GM18861 (cell line): ENCODE data around the gene CLIC1.

ENCODE experiments used
- ATAC-seq: cut with Tn5 transposase; IDR thresholded peaks from one replicate; pipeline ENCODE4 v1.9.1; 2021; ENCODE audit not compliant: unreplicated experiment

The CLIC1 gene

DNA sequence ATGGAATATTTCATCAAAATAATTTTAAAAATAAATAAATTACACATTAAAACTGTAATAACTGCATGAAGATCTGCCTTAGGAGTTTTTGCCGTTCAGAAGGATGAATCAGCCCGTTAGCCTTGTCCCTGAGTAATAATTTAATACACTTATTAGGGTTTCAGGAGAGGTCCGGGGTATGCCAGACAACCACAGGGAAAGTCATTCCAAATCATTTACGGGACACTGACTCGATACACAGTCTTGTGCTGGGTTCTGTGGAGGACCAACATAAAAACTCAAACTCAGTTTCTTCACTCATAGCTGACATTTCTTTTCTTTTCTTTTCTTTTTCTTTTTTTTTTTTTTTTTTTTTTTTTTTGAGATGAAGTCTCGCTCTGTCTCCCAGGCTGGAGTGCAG is 30.4 kb downstream of the CLIC1 start:
- ATAC-seq = no peak

DNA sequence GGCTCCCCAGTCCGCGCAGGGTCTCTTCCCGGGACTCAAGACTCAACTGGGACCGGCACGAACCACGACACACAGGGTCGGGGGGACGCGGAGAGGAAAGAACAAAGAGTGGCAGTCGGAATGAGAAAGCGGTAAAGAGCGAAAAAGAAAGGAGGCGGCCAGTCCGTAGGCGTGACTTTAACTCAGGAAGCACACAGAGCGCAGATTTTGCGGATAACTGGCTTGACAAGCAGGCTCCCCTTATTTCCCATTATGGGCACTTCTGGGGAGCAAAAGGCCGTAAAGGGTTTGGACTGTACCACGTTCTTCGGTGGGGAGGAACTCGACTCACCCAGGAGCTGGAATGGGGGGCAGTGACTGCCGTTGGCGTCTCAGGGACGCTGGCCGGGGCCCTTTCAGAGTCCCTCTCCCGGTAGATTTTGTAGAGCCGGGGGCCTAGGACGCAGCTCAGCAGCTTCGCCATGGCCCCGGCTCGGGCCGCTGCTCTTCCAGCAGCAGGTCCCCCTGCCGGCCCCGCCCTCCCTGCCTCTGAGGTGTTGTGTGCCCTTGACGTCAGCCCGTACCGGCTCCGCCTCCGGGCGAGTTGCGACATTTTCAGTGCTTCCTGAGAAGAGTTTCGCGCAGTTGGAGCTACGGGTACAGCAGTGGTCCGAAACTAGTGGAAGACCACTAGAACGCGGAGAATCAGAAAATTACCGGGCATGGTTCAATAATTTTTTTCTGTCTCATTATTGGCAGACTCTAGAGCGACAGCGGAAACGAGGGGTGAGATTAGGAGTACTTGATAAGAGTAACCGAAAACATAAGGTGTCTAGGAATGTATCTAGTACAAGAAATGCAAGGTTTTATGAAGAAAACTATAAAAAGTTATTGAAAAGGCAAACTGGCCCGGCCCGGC is 33.3 kb downstream of the CLIC1 start, which contains the start of gene ABHD16A:
Gene ABHD16A, minus strand, starts transcription at position 506 of the 898 bp plus-strand sequence. Its CDS starts 43 bp downstream, at position 463.
- ATAC-seq = peak; percentile 84

DNA sequence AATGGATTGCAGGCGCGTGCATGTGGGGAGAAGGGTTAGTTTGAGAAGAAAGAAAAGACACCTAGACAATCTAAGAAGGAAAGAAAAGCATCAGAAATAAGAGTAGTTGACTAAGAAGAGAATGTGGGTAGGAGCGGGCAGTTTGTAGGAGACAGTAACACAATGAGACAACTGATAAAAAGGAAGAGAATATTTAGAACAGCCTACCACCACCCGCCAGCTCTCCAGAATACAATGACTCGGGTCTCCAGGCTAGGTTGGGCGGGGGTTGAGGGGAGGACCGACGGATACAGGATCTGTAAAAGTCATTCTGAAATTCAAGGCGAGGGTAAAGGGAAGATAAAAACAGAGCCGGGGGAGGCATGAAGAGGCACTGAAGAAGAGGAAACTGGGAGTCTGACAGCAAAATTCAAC is 33.9 kb downstream of the CLIC1 start:
- no peak for ATAC-seq

DNA sequence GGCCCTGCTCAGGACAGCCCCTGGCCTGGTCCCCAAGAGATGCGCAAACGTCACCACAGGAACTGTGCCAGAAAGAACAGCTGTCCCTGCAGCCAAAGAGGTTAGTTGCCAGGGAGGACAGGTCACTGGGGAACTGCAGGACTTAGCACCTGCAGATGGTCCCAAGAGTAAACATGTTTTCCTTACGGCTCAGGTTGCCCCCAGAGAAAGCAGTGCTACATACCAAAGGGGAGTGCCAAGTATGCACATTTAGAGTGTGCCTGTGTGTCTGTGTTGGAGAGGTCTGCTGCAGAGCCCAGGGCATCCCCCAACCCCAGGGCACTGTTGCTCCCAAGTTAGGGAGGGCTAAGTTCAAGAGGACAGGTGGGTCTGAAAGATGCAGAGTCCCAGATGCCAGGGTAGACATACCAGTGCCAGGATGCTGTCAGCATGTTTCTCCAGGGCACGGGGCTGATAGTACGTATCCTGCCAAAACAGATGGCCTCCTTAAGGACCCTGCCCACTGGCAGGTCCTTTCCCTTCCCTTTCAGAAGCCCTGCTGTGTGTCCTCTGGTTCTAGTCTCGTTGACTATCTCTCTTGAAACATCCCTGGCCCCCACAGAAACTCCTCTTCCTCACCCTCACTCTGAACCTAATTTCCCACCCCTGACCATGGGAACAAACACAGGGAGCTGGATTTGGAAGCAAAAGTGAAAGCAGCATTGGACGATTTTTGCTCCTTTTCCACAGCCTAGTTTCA is 34.5 kb downstream of the CLIC1 start:
- no peak for ATAC-seq

DNA sequence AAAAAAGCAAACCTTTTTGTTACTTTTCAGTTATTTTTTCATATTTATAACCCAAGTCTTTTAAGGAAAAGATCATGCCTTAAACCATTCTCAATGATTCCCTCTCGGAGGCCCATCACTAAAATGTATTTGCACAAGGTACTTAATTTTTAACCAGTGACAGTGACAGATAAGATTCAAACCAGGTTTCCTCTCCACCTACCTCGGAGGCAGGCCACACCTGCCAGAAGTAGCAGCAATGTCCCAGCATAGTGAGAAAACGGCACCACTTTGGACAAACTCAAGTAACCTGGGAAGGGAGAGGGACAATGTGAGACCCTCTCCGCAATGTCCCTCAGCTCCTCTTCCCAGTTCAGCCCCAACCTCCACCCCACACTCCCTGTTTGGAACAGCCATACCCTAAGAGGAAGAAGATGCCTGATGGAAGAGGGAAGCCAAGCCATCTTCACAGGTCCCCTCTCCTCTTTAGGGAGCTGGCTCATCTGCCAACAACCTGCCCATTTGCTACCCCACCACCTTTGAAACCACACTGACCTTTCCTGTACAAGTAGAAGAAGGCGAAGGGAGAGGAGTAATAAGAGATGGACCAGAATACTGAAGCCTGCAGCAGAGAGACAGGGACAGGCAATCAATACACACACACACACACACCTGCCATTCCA is 35.5 kb downstream of the CLIC1 start:
- no peak for ATAC-seq

DNA sequence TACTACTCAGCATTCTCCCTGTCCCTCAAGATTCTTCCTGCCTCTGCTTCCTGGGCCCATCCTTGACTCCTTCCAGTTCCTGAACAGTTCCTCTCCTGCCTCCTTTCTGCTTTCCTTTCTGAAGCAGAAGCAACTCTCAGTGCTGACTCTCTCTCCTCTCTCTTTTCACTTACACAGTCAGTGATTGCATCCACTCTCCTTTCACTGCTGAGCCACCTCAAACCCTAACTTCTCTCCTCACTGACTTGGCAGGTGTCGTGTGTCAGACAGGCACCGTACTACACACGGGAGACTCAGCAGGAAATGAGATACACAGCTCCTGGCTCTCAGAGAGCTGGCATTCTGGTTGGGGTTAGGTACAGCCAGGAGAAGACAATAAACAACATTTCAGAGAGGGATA is 38.8 kb downstream of the CLIC1 start:
- no peak for ATAC-seq

DNA sequence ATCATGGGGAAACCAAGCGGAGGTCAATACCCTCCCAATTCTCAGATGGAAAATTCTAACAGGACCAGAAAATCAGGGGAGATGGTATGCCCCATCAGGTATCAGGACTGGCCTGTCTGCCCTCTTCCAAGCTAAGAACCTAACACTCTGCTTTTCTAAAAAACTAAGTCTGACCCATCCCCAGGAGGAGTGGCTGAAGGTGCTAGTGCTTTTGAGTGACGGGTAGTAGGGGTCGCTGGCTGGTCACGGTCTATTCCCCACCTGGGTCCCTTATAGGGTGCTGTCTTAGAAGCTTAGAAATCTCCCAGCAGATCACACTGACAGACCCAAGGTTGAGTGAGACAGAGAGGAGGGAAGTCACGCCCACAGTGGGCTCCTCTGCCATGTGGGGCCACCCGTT is 42.8 kb downstream of the CLIC1 start:
- no peak for ATAC-seq

DNA sequence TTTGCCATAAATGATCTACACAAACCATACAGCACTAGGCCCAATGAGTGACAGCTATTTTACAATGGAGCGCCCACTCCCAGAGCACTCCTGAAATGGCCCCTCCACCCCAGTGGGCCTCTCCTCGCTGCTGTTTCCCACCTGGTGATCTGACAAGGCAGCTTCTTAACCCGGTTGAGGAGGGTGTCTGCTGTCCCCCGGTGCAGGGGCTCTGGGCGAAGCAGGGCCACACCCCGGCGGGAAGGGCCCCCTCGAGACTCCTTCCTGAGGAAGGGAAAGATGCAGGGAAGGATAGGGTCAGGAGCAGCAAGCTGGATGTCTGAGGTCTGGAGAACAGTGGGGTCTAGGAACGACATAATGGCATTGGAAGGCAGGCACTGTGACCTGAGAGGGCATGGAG is 43.4 kb downstream of the CLIC1 start:
- no peak for ATAC-seq

DNA sequence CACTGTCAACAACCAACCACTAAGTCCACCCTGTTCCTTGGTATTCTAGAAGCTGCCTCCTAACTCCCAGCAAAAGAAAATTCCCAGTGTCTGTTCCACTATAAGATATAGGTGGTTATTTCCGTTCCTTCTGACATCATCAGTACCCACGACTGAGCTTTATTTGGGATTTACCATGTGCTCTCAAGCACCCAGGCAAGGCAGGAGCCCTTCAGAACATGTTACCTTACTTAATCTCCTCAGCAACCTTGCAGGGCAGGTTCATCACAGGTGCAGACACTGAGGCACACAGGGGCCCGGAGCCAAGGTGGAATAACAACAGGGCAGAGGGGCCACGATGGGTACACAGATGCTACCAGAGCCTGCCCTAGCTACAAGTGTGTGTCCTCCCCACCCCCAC is 44.0 kb downstream of the CLIC1 start:
- ATAC-seq = no peak

DNA sequence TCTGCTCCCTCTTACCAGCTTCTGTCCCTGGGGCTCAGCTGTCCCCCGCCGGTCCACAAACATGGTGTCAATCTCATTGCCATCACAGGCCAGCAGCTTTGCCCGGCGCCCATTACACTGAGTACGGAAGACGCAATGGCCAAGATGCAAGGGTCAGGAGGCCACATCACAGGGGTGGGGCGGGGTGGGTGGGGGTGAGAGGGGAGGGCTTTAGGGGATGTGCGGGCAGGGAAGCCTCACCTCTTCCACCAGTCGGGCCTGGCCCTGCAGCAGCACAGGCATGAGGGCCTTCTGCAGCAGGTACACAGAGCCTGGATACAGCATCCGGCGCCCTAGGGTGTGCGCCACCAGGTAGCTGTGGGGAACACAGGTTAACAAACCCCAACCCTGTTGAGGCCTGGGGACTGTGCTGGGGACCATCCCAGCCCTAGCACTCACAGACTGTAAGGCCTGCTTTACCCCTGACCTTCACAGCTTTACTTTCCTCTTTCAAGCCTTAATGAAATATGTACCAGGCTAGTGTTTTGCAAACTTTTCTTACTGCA is 44.7 kb downstream of the CLIC1 start:
- ATAC-seq = no peak

DNA sequence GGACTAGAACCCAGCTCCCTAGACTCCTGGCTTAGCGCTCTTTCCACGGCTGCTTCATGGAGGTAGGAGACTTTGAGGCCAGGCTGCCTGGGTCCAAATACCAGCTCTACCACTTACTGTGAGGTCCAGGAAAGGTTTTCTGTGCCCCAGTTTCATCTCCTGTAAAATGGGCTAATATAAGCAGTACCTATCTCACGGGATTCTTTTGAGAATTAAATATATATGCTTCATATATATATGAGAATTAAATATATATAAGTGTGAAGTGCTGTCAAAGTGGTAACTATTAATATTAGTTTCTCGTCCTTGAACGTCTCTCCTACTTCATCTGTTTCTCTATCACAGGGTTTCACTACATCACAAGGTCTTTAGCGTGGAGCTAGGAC is 45.3 kb downstream of the CLIC1 start:
- no peak for ATAC-seq

DNA sequence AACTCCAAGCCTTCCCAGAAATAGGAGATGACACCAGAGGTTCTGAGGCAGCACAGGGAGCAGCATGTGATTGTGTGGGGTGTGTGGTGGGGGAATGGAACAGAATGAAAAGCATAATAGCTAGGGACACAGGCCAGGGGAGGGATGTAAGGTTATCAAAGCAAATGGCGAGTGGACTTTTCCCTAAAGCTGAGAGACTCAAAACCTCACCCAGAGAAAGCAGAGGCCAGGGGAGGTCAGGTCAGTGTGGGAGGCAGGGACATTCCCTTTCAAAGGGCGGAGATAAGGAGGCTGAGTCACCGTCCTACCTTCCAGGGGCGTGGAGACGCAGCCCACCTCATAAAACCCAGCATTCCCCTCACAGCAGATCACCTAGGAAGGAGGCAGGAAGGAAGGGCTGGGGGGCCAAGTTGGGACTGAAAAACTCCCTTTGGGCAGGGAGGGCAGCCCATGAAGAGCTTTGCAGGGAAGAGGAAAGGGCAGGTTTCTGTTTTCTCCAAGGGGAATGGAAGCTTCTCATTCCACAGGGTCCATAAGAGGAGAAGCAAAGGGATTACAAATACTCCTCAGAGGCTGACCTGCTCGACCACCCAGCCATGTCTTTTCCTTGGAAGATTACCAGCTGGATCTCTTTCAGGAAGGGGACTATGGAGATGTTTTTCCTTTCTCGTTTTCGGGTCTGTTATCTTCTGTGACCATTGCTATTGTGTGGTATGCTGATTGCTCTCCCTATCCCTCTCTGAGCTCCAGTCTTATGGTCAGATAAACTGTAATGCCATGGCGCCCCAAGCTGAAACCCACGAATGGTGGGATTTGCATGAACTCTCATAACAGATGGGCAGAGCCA is 45.9 kb downstream of the CLIC1 start:
- ATAC-seq = no peak

DNA sequence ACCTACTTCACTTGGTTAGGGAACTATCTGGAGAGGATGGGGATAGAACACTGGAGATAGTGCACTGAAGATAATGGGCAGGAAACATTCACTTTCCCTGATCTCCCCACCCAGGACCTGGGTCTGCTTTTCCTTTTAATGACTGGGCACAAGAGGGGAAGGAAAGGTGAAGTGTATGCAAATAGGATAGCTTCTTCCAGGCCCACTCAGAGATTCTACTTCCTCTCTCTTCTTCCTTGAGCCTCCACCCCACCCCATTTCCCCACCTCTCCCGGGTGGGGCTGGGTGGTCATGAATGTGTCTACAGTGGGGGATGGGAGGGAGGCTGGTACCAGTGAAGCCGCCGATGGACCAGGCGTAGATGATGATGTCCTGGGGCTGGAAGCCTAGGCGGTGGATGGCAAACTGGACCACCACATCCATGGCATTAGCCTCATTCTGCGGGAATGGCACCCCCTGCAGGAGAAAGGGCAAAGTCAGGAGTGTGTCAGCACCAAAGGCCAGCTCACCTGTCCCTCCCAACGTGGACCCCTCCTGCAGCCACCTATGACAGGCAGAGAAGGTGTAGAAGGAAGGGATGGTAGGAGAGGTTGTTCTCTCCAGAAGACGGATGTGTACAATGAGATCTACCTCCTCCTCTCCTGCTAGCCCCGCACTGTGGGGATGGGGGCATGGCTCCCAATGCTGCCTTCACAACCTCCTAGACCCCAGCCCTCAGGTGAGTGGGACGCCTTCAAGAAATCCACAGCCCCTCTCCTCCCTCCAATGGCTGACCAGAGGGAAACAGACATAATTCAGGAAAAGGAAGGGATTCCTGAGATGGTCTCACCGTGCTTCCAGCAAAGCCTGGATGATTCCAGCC is 46.9 kb downstream of the CLIC1 start:
- no peak for ATAC-seq

DNA sequence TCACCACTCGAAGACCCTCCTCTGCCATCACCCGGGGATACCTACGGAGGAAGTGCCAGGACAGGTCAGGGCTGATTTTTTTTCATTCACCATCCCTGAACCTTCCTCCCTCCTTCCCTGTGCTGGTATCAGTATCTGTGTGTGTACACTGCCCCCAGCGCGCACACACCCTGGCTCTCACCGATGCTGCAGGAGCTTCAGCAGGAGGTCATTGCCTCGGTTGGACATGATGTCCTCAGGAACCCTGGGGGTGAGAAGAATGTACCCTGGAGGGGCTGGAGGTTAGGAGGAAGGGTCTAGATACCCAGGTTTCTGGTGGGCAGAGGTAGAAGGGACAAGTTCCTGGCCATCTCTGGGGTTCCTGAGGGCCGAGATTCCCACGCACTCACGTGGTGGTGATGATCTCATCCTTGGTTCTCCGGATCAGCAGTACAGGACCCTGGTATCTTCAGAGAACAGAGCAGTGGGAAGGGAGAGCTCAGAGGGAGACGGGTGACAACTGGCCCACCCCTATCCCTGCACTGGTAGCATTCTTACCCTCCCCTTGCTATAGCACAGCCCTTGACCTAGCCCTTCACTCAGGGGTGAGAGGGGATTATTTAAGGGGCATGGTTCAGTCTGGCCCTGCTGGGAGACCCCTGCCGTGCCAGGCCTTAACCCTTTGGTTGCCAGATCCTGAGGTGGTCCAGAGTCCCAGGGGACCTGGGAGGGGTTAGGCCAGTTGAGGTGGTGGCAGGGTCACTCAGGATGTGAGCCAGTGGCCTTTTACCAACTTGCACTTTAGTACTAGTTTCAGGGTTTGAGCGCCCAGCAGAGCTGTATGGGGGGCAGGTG is 48.3 kb downstream of the CLIC1 start:
- no peak for ATAC-seq

DNA sequence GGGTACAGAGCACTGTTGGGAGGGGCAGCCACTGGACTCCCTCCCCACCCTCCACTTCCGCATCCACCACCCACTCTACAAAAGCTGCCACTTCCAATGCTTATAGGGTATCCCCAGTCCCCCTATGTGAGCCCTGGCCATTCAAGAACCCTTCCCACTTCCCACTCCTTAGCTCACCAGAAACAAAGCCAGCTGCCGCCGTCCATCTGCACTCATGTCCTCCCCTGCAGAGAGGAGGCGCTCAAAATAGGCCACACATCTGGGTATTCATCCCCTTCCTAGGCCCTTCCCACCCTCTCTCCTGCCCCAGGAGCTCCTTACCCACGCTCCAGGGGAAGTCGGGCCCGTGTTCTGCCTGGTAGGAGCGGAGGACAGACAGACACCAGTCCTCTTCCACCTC is 49.0 kb downstream of the CLIC1 start:
- ATAC-seq = no peak

DNA sequence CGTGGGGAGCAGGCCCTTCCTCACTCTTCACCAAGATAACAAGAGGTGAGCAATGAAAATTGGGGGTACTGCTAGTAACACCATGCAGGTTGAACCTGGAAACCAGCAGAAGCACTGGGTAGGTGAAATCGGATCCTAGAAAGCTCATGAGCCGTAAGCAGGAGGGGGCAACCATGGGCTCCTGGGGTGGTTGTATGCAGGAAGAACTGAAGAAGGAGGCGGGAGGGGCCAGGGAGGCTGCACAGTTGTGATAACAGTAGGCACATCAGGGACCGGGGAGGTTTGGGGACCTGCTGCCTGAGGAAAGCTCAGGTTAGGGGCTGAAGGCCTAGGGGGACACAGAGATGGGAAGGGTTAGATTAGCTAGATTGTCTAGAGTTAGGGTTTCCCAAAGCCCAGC is 49.8 kb downstream of the CLIC1 start:
- ATAC-seq = no peak

DNA sequence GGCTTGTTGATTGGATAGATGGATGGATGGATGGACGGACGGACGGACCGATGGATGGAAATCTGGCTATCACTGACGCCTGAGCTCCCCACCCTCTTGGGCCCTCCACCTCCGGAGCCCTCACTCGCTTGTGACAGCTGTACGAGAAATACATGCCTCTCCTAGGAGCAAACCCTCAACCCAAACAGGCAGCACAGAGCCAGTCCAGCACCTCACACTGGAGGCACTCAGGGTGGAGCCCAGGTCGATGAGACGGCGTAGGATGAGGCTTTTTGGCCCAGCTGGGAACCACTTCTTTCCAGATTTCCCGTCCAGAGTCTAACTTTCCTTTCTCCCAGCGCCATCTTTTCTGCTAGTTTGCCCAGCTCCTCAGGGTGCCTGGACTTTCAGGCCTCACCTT is 52.7 kb downstream of the CLIC1 start:
- ATAC-seq = no peak

DNA sequence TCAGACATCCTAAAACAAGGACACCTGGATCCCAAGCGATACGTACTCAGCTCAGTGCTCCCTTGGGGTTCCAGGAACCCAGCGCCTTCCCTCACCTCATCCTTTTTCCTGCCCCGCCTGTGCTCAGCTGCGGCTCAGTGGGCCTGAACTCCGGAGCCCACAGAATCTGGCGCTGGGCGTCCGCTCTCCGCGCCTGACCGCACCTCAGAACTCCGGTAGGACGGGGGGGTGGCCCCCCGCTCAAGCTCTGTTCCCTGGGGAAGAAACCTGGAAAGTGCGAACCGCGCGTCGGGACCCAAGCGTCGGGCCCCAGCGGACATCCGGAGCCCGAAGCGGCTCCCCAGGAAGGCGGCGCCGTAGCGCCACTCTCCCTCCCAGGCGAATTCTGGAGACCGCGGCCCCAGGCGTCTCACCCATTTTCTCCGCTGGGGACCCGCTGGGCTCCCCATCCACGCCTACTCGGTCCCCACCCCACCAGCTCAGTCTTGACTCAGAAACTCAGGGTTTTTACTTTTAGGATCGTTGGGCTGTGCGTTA is 55.1 kb downstream of the CLIC1 start:
- no peak for ATAC-seq
